ENCODE results near the gene LRRC36.

DNA sequence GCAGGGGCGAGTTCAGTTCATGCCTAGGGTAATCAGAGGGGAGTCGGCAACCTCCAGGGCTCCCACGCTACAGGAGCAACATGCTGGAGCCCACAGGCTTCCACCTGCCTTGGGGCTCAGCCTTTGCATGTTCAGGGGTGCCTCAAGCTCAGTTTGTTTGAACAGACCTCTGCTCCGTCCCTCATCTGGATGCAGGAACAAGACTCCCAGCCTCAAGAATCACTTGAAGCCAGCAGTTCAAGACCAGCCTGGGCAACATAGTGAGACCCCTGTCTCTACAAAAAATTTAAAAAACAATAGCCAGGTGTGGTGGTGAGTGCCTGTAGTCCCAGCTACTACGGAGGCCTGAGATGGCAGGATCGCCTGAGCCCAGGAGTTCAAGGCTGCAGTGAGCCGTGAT is 99.4 kb downstream of the LRRC36 start:
- TF ChIP-seq, protein P1, sequence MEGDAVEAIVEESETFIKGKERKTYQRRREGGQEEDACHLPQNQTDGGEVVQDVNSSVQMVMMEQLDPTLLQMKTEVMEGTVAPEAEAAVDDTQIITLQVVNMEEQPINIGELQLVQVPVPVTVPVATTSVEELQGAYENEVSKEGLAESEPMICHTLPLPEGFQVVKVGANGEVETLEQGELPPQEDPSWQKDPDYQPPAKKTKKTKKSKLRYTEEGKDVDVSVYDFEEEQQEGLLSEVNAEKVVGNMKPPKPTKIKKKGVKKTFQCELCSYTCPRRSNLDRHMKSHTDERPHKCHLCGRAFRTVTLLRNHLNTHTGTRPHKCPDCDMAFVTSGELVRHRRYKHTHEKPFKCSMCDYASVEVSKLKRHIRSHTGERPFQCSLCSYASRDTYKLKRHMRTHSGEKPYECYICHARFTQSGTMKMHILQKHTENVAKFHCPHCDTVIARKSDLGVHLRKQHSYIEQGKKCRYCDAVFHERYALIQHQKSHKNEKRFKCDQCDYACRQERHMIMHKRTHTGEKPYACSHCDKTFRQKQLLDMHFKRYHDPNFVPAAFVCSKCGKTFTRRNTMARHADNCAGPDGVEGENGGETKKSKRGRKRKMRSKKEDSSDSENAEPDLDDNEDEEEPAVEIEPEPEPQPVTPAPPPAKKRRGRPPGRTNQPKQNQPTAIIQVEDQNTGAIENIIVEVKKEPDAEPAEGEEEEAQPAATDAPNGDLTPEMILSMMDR (IDR thresholded peaks at IDR 0.05 in 4 of 5, conservative IDR thresholded peaks at IDR 0.05 in 1 of 5), result no peak
- no peak for TF ChIP-seq POLR2A (IDR thresholded peaks at IDR 0.05)
